GM12878 (cell line): ENCODE data around the gene ZC3H10. TPM values are rescaled to one million over a fixed set of nuclear protein-coding genes. Genes with fewer than 3 reads are reported as not detected.

Source experiments
- ATAC-seq: fragments of 200-7000 bp; cut with Tn5 transposase; 3 replicates; pipeline ENCODE4 v1.9.1; 2020; ENCODE audit warnings: mild to moderate bottlenecking, moderate library complexity
- BruUV-seq: library from RNA; stranded (reverse); fragments of 400-500 nt; replicated peaks from 2 replicates; lab custom pipeline; 2021; lab: Mats Ljungman, UMichigan
- CTCF ChIA-PET: fragments of 300-600 bp; sonication (Branson Sonifier 250); formaldehyde crosslinking; extraction: SDS; loops from one replicate; lab custom pipeline; 2021; ENCODE audit warnings: inconsistent platforms; lab: Yijun Ruan, JAX
- POLR2A ChIA-PET: fragments of 350-600 bp; formaldehyde crosslinking; extraction: SDS; loops from one replicate; lab custom pipeline; 2021; ENCODE audit warnings: inconsistent platforms; lab: Charles Lee
- RAD21 ChIA-PET: fragments of 300-600 bp; sonication (Branson Sonifier 250); formaldehyde crosslinking; loops from one replicate; lab custom pipeline; 2023; ENCODE audit warnings: antibody characterized with exemption; ENCODE audit not compliant: unreplicated experiment; lab: Charles Lee
- SMC1A ChIA-PET: fragments of 300-600 bp; sonication (Branson Sonifier 250); formaldehyde crosslinking; loops from one replicate; lab custom pipeline; 2023; ENCODE audit not compliant: unreplicated experiment, uncharacterized antibody; lab: Charles Lee
- DNase-seq: peaks from one replicate; pipeline ENCODE4 v3.0.0-alpha.2; 2011; ENCODE audit warnings: low read depth, low spot score
- FAIRE-seq: peaks from 3 replicates; lab custom pipeline; 2011; peaks lifted over from hg19 to GRCh38; lab: Jason Lieb, UNC
- H2AFZ ChIP-seq: 2 replicates; pipeline ENCODE4 v1.6.0; 2011; ENCODE audit warnings: low read depth, low read length, control low read depth; ENCODE audit not compliant: control insufficient read depth
- H3K27ac ChIP-seq: 2 replicates; pipeline ENCODE4 v1.5.1; 2011; ENCODE audit warnings: control low read depth; ENCODE audit not compliant: control insufficient read depth, insufficient read depth
- H3K27me3 ChIP-seq, 2 experiments: replicated peaks in 1 of 2; 2 replicates each; pipeline versions ENCODE4 v1.6.0 to v1.6.1; 2011; ENCODE audit warnings: low read length in 1 of 2; ENCODE audit not compliant: control insufficient read depth in 2 of 2, insufficient read depth in 2 of 2
- H3K36me3 ChIP-seq, 2 experiments: 2 replicates each; pipeline ENCODE4 v1.5.1; 2011; ENCODE audit warnings: low read length in 1 of 2; ENCODE audit not compliant: control insufficient read depth in 2 of 2, insufficient read depth in 2 of 2
- H3K4me1 ChIP-seq: 2 replicates; pipeline ENCODE4 v1.6.1; 2011; ENCODE audit warnings: mild to moderate bottlenecking, low read length, moderate library complexity, mixed read lengths; ENCODE audit not compliant: control insufficient read depth, insufficient read depth
- H3K4me2 ChIP-seq: 2 replicates; pipeline ENCODE4 v1.6.0; 2011; ENCODE audit warnings: control low read depth; ENCODE audit not compliant: control insufficient read depth, insufficient read depth
- H3K4me3 ChIP-seq: fragments of 200-600 bp; sonication (generic); 2 replicates; pipeline ENCODE4 v1.5.1; 2016
- H3K79me2 ChIP-seq: 2 replicates; pipeline ENCODE4 v1.6.0; 2011; ENCODE audit warnings: low read length; ENCODE audit not compliant: control insufficient read depth, insufficient read depth
- H3K9ac ChIP-seq: 2 replicates; pipeline ENCODE4 v1.8.0; 2011; ENCODE audit warnings: low read length, control low read depth, mixed read lengths; ENCODE audit not compliant: control insufficient read depth, insufficient read depth
- H3K9me3 ChIP-seq: replicated peaks from 3 replicates; pipeline ENCODE4 v1.5.1; 2011; ENCODE audit warnings: mild to moderate bottlenecking, low read length; ENCODE audit not compliant: control insufficient read depth, insufficient read depth
- H4K20me1 ChIP-seq: 2 replicates; pipeline ENCODE4 v1.6.0; 2011; ENCODE audit not compliant: control insufficient read depth, insufficient read depth
- CBX5 ChIP-seq: sonication (generic); IDR thresholded peaks from 2 replicates; pipeline ENCODE4 v1.6.1; 2016; ENCODE audit warnings: low read depth, moderate library complexity, mild to moderate bottlenecking, inconsistent platforms
- CHD1 ChIP-seq: IDR thresholded peaks from 2 replicates; pipeline ENCODE4 v1.6.1; 2012; ENCODE audit warnings: low read depth, low read length, improper control_type of control experiment
- EED ChIP-seq: sonication (generic); IDR thresholded peaks from 2 replicates; pipeline ENCODE4 v1.6.1; 2016; ENCODE audit warnings: antibody characterized with exemption, low read depth
- HDGF ChIP-seq: fragments of 450-650 bp; IDR thresholded peaks from 2 replicates; pipeline ENCODE4 v1.6.1; 2016; ENCODE audit warnings: antibody characterized with exemption
- MYB ChIP-seq: fragments of 150-350 bp; IDR thresholded peaks from 2 replicates; pipeline ENCODE4 v1.6.1; 2014; ENCODE audit warnings: mild to moderate bottlenecking, low read depth, low read length, borderline replicate concordance
- NR2C1 ChIP-seq: fragments of 450-650 bp; IDR thresholded peaks from 2 replicates; pipeline ENCODE4 v1.6.1; 2017; ENCODE audit warnings: antibody characterized with exemption, mild to moderate bottlenecking, moderate library complexity
- POLR2AphosphoS2 ChIP-seq: IDR thresholded peaks from 2 replicates; pipeline ENCODE4 v1.6.1; 2011; ENCODE audit warnings: low read depth, mild to moderate bottlenecking, low read length, improper control_type of control experiment, moderate library complexity
- POU2F2 ChIP-seq: IDR thresholded peaks from 3 replicates; pipeline ENCODE4 v1.6.1; 2011; ENCODE audit warnings: low read depth, mild to moderate bottlenecking, low read length, borderline replicate concordance
- SIN3A ChIP-seq: IDR thresholded peaks from 2 replicates; pipeline ENCODE4 v1.6.1; 2012; ENCODE audit warnings: low read depth, low read length, improper control_type of control experiment
- TCF3 ChIP-seq: IDR thresholded peaks from 2 replicates; pipeline ENCODE4 v1.6.1; 2012; ENCODE audit warnings: low read depth, mild to moderate bottlenecking, low read length, borderline replicate concordance; ENCODE audit not compliant: insufficient read depth
- YBX1 ChIP-seq: fragments of 450-650 bp; IDR thresholded peaks from 2 replicates; pipeline ENCODE4 v1.6.1; 2016; ENCODE audit warnings: antibody characterized with exemption
- WGBS: methylation state at CpG from one replicate; pipeline ENCODE4 v1.1.6; 2016; ENCODE audit warnings: low lambda C conversion rate; ENCODE audit not compliant: insufficient replicate concordance, insufficient coverage; ENCODE audit errors: missing lambda C conversion rate; 5-methylcytosine and 5-hydroxymethylcytosine counted together
- in situ Hi-C: fragments of 300-500 bp; cut with MboI; formaldehyde crosslinking; loops from 9 replicates; pipeline ENCODE4 v1.14.3; 2018; ENCODE audit warnings: mixed read lengths
- intact Hi-C: fragments of 100-400 bp; cut with micrococcal nuclease; formaldehyde crosslinking; loops from one replicate; pipeline ENCODE4 v1.14.2; 2022; ENCODE audit not compliant: unreplicated experiment
- polyA plus RNA-seq, 11 experiments: library from polyadenylated mRNA; depleted of rRNA in 4 of 11; unstranded in 6 of 11; stranded (reverse) in 5 of 11; fragments of >200 nt; fragmentation: Nextera tagmentation in 4 of 11; fragmentation: Illumina TruSeq in 1 of 11; extraction: Ambion mirVana in 4 of 11; extraction: Trizol in 1 of 11; gene quantifications; 1 replicate in 1 of 11; 2 replicates in 10 of 11; pipeline versions ENCODE4 v1.2.1 to v1.2.3, GENCODE V29; 2011 to 2016; ENCODE audit warnings: inconsistent platforms in 2 of 11, missing spikeins in 2 of 11, low read depth in 1 of 11
- total RNA-seq, 4 experiments: library from RNA; depleted of rRNA in 3 of 4; stranded (reverse); fragments of >200 nt in 3 of 4; fragmentation: Illumina TruSeq in 1 of 4; extraction: Trizol in 1 of 4; gene quantifications; 2 replicates each; pipeline versions ENCODE4 v1.2.1 to v1.2.3, GENCODE V29; 2013 to 2021
- TF ChIP-seq, protein P1 (sequence below): IDR thresholded peaks from 2 replicates; pipeline ENCODE4 v1.6.1; 2012; ENCODE audit warnings: low read depth, low read length, improper control_type of control experiment
- TF ChIP-seq, protein P2 (sequence below): fragments of 450-650 bp; IDR thresholded peaks from 2 replicates; pipeline ENCODE4 v1.6.1; 2017; ENCODE audit warnings: mild to moderate bottlenecking, moderate library complexity
- TF ChIP-seq, protein P3 (sequence below): fragments of 450-650 bp; conservative IDR thresholded peaks from 2 replicates; pipeline ENCODE4 v1.6.1; 2017; ENCODE audit warnings: mild to moderate bottlenecking, moderate library complexity
- TF ChIP-seq, protein P4 (sequence below): IDR thresholded peaks from 2 replicates; pipeline ENCODE4 v1.6.1; 2012; ENCODE audit warnings: low read depth, low read length, improper control_type of control experiment

The ZC3H10 gene
- total and polyA plus RNA-seq, 10 of the 15 experiments (the other 5 are each of a cell fraction or from before 2014, with no cell fraction given), result 0.56 to 6.4 (median 3.7) TPM

DNA sequence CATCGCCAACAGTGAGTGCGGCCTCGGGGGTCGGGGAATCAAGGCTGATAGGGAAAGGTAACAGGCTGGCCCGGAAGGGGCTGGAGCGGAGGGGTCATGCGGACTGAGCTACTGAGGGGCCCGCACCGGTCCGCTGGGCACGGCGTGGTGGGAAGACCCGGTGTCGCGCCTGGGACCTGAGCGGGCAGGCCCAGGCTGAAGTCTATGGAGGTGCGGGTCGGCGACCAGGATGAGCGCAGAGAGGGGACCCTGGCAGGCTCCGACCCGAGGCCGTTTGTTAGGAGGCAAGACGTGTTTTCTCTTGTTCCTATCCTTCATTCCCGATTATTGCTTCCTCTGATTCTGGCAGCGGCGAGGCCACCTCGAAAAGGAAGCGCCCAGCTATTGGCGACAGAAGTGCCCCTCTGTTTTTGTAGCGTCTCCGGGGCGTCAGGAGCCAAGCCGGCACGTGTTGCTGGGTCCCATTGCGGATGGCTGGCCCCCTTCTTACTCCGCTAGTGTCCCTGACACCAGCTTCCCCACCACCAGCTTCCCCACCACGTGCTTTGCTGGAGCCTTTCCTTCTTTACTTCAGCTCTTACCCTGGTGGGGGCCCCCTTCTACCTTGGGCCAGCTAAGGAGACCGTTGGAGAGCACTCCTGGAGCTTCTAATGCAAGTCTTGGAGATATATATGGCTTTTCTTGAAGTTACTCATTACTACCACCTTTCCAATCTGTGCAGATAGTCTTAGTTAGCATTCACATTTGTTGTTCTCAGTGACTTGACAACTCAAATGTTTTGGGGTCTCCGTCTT, 13.1 kb upstream of the ZC3H10 start:
- intact Hi-C loops (loop anchor here (1.0 to 5.0 kb wide), 4 partner anchors 11 to 366 kb away; partner anchors contain the start of genes DNAJC14 and RPL41), in situ Hi-C loops (loop anchor here (5.0 kb wide), 1 partner anchor 58 kb away; no protein-coding TSS in a partner anchor)
- H3K9me3 ChIP-seq, result no peaks in the 10 kb centered on the region
- DNase-seq (no peak), ATAC-seq (peak; percentile 44), FAIRE-seq (no peak)
- H3K4me3 ChIP-seq, result peak overlapping the region; percentile 97
- H3K36me3 ChIP-seq, result peaks cover 7 to 27% of the 10 kb centered on the region in 2 experiments
- no TSS peak for BruUV-seq
- ChIA-PET RAD21 (interaction anchor here (0.6 to 3.5 kb wide), 11 partner anchors 11 to 367 kb away, joined by 3 to 30 read pairs (median 4); partner anchors contain the start of genes RNF41, RPL41, SUOX and ZC3H10), POLR2A (interaction anchor here (0.6 to 6.3 kb wide), 17 partner anchors 13 to 378 kb away, joined by 3 to 95 read pairs (median 4); partner anchors contain the start of genes CD63, MYL6, RPL41 and SMARCC2), SMC1A (interaction anchor here (1.0 to 2.8 kb wide), 12 partner anchors 11 to 367 kb away, joined by 3 to 26 read pairs (median 4); partner anchors contain the start of genes DNAJC14, ESYT1, RPL41 and SMARCC2), CTCF (interaction anchor here (0.7 to 4.0 kb wide), 21 partner anchors 10 to 388 kb away, joined by 3 to 25 read pairs (median 6); partner anchors contain the start of genes BLOC1S1, ESYT1, ORMDL2 and PYM1)
- peak overlapping the region; percentile 95 for H2AFZ ChIP-seq
- peaks cover 36% of the 10 kb centered on the region for H3K79me2 ChIP-seq
- no peaks in the 10 kb centered on the region for H4K20me1 ChIP-seq
- H3K27me3 ChIP-seq, result no peaks in the 10 kb centered on the region; a peak in 1 of 4 replicates
- peak overlapping the region; percentile 91 for H3K4me2 ChIP-seq
- peaks cover 3% of the 10 kb centered on the region; the same call in 1 of the 2 replicates for H3K4me1 ChIP-seq
- WGBS, result 2% methylated on average over 40 of the region's 40 CpGs
- H3K27ac ChIP-seq, result peak overlapping the region; percentile 86
- H3K9ac ChIP-seq, result peak overlapping the region; percentile 95
- TF ChIP-seq CHD1 (no peak), SIN3A (0 out of 2 replicates have a peak, but pooled peaks have one; percentile 41), MYB (no peak), CBX5 (no peak), POLR2AphosphoS2 (no peak), TCF3 (no peak), YBX1 (no peak), NR2C1 (no peak), POU2F2 (no peak), HDGF (no peak), EED (no peak)
- TF ChIP-seq, protein P1, sequence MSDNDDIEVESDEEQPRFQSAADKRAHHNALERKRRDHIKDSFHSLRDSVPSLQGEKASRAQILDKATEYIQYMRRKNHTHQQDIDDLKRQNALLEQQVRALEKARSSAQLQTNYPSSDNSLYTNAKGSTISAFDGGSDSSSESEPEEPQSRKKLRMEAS, result peak; percentile 78; the same call in 1 of the 2 replicates
- TF ChIP-seq, protein P2, sequence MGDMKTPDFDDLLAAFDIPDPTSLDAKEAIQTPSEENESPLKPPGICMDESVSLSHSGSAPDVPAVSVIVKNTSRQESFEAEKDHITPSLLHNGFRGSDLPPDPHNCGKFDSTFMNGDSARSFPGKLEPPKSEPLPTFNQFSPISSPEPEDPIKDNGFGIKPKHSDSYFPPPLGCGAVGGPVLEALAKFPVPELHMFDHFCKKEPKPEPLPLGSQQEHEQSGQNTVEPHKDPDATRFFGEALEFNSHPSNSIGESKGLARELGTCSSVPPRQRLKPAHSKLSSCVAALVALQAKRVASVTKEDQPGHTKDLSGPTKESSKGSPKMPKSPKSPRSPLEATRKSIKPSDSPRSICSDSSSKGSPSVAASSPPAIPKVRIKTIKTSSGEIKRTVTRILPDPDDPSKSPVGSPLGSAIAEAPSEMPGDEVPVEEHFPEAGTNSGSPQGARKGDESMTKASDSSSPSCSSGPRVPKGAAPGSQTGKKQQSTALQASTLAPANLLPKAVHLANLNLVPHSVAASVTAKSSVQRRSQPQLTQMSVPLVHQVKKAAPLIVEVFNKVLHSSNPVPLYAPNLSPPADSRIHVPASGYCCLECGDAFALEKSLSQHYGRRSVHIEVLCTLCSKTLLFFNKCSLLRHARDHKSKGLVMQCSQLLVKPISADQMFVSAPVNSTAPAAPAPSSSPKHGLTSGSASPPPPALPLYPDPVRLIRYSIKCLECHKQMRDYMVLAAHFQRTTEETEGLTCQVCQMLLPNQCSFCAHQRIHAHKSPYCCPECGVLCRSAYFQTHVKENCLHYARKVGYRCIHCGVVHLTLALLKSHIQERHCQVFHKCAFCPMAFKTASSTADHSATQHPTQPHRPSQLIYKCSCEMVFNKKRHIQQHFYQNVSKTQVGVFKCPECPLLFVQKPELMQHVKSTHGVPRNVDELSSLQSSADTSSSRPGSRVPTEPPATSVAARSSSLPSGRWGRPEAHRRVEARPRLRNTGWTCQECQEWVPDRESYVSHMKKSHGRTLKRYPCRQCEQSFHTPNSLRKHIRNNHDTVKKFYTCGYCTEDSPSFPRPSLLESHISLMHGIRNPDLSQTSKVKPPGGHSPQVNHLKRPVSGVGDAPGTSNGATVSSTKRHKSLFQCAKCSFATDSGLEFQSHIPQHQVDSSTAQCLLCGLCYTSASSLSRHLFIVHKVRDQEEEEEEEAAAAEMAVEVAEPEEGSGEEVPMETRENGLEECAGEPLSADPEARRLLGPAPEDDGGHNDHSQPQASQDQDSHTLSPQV, result no peak
- TF ChIP-seq, protein P3, sequence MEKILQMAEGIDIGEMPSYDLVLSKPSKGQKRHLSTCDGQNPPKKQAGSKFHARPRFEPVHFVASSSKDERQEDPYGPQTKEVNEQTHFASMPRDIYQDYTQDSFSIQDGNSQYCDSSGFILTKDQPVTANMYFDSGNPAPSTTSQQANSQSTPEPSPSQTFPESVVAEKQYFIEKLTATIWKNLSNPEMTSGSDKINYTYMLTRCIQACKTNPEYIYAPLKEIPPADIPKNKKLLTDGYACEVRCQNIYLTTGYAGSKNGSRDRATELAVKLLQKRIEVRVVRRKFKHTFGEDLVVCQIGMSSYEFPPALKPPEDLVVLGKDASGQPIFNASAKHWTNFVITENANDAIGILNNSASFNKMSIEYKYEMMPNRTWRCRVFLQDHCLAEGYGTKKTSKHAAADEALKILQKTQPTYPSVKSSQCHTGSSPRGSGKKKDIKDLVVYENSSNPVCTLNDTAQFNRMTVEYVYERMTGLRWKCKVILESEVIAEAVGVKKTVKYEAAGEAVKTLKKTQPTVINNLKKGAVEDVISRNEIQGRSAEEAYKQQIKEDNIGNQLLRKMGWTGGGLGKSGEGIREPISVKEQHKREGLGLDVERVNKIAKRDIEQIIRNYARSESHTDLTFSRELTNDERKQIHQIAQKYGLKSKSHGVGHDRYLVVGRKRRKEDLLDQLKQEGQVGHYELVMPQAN, result peak; percentile 41
- TF ChIP-seq, protein P4, sequence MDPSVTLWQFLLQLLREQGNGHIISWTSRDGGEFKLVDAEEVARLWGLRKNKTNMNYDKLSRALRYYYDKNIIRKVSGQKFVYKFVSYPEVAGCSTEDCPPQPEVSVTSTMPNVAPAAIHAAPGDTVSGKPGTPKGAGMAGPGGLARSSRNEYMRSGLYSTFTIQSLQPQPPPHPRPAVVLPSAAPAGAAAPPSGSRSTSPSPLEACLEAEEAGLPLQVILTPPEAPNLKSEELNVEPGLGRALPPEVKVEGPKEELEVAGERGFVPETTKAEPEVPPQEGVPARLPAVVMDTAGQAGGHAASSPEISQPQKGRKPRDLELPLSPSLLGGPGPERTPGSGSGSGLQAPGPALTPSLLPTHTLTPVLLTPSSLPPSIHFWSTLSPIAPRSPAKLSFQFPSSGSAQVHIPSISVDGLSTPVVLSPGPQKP, result no peak
